HG03064 (cell line): ENCODE measurements around the gene RAF1.
"Not testable (repeated sequence)": the region's sequence is repeated elsewhere in the genome, so short reads cannot be mapped to it uniquely, and the experiment has no call there.

ENCODE experiments used
- ATAC-seq: cut with Tn5 transposase; IDR thresholded peaks from one replicate; pipeline ENCODE4 v1.9.1; 2021; ENCODE audit warnings: low read depth; ENCODE audit not compliant: unreplicated experiment

The RAF1 gene

GRCh38 chr3:12644331-12644937 lies 19.5 kb downstream of the RAF1 start:
- ATAC-seq: no peak

- no peak for ATAC-seq
These were observed 20.2 kb downstream of the RAF1 start for GRCh38 chr3:12643724-12644123.

- no peak for ATAC-seq
These were observed 20.9 kb downstream of the RAF1 start for GRCh38 chr3:12643010-12643380.

DNA sequence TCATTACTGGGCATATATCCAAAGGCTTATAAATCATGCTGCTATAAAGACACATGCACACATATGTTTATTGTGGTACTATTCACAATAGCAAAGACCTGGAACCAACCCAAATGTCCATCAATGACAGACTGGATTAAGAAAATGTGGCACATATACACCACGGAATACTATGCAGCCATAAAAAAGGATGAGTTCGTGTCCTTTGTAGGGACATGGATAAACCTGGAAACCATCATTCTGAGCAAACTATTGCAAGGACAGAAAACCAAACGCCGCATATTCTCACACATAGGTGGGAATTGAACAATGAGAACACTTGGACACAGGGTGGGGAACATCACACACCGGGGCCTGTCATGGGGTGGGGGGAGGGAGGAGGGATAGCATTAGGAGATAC lies 23.1 kb downstream of the RAF1 start:
- ATAC-seq: not testable (repeated sequence)

DNA sequence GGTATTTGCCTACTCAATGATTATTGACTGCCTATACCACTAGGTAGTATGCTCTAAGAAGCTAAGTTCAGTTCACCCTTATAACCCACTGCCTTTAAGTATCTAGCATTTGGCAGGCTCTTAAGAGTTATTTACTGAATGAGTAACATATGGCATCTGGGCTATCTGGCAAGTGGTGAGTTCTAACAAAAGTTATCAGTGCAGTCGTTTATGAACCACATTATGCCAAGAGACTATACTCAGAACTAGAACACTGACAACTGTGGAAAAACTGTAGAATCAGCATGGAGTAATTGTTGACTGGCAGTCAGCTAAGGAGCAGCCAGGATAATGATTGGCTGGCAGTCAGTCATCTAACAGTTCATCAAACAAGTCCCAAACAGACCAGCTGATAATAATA lies 25.8 kb downstream of the RAF1 start:
- no peak for ATAC-seq

GRCh38 chr3:12633108-12633507 lies 30.8 kb downstream of the RAF1 start:
- ATAC-seq: no peak

DNA sequence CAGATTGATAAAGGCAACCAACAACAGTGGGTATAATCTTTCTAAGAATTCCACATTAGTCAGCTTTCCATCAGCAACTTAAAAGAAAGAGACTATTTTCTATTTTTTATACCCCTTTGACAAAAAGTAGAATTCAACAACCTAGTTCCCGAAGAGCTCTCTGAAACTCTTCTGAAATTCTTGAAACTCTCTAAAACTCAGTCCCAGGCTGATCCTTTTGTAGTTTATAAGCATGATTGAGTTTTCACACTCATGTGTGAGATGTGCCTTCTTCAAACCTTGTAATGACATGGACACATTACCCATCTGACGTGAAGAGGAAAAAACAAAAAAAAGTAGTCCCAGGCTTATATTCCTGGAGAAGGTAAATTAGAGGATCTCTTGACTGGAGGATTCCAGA lies 31.4 kb downstream of the RAF1 start:
- ATAC-seq: no peak

GRCh38 chr3:12630843-12631242 lies 33.1 kb downstream of the RAF1 start:
- ATAC-seq: not testable (repeated sequence)

GRCh38 chr3:12630292-12630691 lies 33.6 kb downstream of the RAF1 start:
- ATAC-seq: no peak

GRCh38 chr3:12629560-12629959 lies 34.4 kb downstream of the RAF1 start:
- no peak for ATAC-seq

DNA sequence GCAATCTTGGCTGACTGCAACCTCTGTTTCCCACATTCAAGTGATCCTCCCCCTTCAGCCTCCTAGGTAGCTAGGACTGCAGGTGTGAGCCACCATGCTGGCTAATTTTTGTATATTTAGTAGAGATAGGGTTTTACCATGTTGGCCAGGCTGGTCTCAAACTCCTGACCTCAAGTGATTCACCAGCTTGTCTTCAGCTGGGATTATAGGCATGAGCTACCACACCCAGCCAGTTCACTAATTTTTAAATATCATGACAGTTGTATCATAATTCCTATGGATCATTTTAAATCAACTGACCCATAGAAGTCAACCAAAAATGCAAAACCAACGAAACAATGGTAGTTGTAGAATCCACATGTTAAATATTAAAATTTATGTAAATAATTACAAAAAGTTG lies 35.1 kb downstream of the RAF1 start:
- no peak for ATAC-seq

DNA sequence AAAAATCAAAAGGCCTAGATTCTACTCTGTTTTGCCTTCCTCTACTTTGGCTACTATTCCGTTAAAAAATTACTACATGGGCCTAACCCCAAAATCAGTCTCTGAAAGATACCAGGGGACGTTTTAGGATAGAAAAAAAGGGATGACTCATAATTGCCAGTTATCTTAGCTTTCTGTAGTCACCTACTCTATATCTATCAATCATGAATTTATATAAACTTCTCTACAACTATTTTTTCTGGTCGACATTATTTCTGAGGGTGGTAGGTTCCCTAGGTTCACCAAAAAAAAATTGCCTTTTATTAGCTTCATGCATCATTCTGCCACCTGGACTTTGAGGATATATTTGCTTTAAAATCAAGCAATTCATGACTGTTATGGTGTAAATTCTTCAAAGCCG lies 36.5 kb downstream of the RAF1 start:
- no peak for ATAC-seq

- ATAC-seq: not testable (repeated sequence)
These were observed 39.0 kb downstream of the RAF1 start for GRCh38 chr3:12624964-12625363.

- ATAC-seq: no peak
These were observed 39.9 kb downstream of the RAF1 start for GRCh38 chr3:12624056-12624455.

GRCh38 chr3:12622335-12622734 lies 41.6 kb downstream of the RAF1 start:
- peak; percentile 53 for ATAC-seq

DNA sequence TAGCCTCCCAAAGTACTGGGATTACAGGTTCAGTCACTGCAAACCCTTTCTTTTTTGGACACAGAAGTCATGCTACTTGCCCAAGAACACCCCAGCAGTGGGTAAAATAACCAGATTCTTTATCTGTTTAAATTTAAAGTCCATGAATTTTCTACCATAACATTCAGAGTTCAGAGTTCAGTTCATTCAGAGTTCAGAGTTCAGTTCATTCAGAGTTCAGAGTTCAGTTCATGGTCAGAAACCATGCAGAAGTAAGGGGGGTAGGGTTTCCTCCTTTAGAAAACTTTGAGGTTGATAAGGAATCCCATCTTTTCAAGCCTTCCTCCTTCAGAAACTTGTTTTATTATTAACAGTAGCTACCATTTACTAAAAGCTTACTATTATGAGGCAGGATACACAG lies 43.2 kb downstream of the RAF1 start:
- ATAC-seq: no peak

DNA sequence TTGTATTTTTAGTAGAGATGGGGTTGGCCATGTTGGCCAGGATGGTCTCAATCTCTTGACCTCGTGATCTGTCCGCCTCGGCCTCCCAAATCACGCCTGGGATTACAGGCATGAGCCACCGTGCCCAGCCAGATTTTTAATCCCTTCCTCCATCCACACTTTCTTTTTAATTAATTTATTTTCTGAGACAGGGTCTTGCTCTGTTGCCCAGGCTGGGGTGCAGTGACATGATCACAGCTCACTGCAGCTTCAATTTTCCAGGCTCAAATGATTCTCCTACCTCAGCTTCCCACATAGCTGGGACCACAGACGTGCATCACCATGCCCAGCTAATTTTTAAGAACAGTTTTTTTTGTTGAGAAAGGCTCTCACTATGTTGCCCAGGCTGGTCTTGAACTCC lies 43.6 kb downstream of the RAF1 start:
- ATAC-seq: no peak

DNA sequence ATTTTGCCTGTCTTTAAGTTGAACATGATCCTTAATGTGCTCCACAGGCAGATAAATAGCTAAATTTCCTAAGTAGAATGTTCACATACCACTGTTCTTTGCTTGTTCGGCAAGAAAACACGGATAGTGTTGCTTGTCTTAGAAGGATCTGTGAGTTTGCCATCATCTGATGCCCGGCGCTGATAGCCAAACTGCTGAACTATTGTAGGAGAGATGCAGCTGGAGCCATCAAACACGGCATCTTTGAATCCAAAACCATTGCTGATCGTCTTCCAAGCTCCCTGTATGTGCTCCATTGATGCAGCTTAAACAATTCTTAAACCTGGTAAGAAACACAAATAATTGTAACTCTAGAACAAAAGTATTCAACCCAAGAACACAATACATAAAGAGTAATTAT lies 45.5 kb downstream of the RAF1 start:
- no peak for ATAC-seq

GRCh38 chr3:12615266-12615665 lies 48.7 kb downstream of the RAF1 start:
- ATAC-seq: no peak

DNA sequence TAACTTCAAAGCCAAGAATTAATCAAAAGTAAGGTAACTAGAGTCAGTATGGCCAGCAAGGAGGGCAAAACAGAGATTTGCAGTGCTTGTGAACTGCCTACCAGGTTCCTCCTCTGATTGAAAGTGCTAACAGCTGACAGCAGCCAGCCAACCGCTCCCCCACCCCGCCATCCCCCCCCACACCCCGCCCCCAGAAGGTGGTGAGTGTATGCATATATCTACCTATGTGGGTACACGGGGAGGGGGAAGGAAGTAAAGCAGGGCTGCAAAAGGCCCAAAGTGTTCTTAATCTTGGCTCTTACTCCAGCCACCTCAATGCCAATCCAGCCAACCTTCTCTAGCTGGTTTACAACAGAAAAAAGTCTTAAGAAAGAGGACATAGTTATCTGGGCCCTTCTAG lies 50.7 kb downstream of the RAF1 start:
- no peak for ATAC-seq

- no peak for ATAC-seq
These were observed 51.2 kb downstream of the RAF1 start for GRCh38 chr3:12612514-12613226.

GRCh38 chr3:12611117-12611516 lies 52.8 kb downstream of the RAF1 start:
- ATAC-seq: no peak

DNA sequence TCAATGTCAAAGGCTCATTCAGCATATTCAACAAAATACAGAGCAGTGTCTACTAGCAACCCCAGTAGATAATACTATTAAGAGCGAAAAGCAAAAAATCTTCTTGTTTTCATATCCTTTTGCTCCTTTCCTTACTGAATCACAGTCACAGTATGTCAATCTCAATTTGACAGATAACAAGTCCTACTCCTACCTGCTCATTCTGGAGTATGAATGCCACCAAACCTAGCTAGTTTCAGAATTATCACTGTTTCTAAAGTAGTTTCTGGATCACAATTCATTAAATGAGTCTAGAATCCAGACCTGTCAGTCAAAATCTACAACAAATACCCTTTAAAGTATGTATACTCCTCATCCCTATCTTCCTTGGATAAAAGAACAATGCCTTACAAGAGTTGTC lies 55.5 kb downstream of the RAF1 start:
- ATAC-seq: no peak
